Erythroblast (primary cell): ENCODE measurements around the gene TPP1.

Experiments
- DNase-seq, 2 experiments: peaks; one replicate each; lab custom pipeline; 2025; lab: John Stamatoyannopoulos, UW
- GATA1 ChIP-seq: IDR thresholded peaks from 2 replicates; pipeline ENCODE4 v1.6.1; 2011; ENCODE audit warnings: low read depth, mild to moderate bottlenecking, control low read depth, low read length, moderate library complexity
- POLR2A ChIP-seq: IDR thresholded peaks from 2 replicates; pipeline ENCODE4 v1.6.1; 2011; ENCODE audit warnings: mild to moderate bottlenecking, low read length

TPP1 gene

GRCh38 chr11:6571434-6572008 is 47.7 kb downstream of the TPP1 start:
- TF ChIP-seq POLR2A (no peak), GATA1 (no peak)
- DNase-seq = no peak

DNA sequence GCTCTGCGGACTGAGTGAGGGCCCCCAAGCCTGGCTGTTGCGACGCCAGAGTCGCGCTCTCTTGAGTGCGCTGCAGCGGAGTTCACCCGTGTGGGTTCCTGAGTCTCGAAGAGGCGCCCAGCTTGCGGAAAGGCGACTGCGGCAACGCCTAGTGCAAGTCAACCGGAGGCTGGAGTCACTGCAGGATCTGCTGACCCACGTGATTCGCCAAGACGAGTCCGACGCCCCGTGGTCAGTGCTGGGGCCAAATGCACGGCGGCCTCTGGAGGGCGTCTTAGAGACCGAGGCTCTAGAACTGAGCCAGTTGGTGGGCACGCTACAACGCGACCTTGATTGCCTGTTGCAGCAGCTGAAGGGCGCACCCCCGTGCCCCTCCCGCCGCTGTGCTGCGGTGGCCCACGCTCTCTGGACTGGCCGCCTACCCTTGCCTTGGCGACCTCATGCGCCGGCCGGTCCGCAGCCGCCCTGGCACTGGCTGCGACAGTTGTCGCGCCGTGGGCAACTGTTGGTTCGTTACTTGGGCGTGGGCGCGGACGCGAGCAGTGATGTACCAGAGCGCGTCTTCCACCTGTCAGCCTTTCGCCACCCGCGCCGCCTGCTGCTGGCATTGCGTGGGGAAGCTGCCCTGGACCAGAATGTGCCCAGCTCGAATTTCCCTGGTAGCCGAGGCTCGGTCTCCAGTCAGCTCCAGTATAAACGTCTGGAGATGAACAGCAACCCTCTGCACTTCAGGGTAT is 48.4 kb downstream of the TPP1 start:
- no peak for DNase-seq
- TF ChIP-seq POLR2A (no peak), GATA1 (no peak)

GRCh38 chr11:6569706-6570105 is 49.5 kb downstream of the TPP1 start:
- no peak for TF ChIP-seq GATA1
- no peak for TF ChIP-seq POLR2A
- peak; percentile 38 to 45 for DNase-seq

DNA sequence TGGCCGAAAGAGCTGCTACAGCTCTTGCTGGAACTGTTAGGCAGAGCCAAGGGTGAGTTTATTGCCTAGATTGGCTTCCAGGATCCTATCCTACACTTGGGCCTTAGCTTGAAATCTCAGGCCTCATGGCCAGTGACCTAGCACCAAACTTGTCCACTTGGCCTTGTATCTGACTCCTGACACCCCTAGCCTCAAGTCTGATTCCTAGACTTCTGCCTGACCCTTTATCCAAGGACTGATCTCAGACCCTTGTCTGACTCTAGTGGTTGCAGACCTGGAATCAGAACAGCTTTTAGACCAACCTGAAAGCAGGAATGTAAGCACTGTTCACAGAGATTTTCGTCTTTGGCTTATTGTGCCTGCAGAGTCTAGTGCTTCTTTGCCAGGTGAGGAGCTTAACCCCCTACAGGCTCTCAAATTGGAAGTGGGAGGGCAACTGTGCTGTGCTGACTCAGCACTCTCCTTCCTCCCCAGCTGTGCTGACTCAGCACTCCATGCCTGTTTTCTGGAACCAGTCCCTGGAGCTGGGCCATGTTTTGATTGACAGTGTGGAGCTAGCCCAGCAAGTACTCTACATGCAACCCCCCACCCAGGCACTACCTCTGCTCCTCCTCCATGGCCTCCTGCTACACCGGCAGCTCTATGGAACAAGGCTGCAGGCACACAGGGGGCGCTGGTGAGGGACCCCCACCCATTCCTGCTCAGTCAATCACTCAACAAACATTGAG is 50.9 kb downstream of the TPP1 start:
- TF ChIP-seq POLR2A = no peak
- no peak for TF ChIP-seq GATA1

DNA sequence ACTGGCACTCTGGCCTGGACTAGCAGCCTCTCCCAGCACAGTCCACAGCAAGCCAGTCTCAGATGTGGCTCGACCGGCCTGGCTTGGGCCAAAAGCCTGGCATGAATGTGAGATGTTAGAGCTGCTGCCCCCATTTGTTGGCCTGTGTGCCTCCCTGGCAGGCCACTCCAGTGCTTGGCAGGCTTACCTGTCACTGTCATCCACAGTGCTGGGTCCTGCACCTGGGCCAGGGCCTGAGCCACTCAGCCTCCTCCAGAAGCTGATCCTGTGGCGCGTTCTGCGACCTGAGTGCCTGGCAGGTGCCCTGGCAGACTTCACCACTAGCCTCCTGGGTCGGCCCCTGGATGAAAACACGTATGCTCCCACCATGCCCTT is 51.9 kb downstream of the TPP1 start:
- DNase-seq = no peak
- TF ChIP-seq GATA1 (no peak), POLR2A (no peak)

More for the DNA sequence above, 50.9 kb downstream of the TPP1 start:
- peak; percentile 86 to 91 for DNase-seq

DNA sequence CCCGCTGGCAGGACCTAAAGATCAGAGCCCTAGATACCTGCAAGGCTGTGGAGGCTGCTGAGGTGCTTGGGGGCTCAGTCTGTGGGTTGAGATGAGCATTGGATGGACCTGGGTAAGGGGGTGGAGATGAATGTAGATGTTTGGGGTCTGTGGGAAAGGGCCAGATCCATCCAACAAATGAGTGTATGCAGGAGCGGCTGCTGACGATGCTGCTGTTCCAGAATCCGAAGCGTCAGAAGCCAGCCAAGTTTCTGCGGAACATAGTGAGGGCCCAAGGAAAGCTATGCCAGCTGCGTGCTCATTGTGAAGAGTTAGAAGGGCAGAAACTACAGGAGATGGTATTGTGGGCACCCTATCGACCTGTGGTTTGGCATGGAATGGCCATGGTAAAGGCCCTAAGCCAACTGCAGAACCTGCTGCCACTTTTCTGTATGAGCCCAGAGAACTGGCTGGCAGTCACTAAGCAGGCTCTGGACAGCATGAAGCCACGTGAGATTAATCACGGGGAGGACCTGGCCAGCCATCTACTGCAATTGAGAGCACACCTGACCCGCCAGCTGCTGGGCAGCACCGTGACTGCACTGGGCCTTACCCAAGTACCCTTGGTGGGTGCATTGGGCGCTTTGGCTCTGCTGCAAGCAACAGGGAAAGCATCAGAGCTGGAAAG is 52.4 kb downstream of the TPP1 start:
- TF ChIP-seq POLR2A = no peak
- TF ChIP-seq GATA1 = no peak
- DNase-seq = no peak

DNA sequence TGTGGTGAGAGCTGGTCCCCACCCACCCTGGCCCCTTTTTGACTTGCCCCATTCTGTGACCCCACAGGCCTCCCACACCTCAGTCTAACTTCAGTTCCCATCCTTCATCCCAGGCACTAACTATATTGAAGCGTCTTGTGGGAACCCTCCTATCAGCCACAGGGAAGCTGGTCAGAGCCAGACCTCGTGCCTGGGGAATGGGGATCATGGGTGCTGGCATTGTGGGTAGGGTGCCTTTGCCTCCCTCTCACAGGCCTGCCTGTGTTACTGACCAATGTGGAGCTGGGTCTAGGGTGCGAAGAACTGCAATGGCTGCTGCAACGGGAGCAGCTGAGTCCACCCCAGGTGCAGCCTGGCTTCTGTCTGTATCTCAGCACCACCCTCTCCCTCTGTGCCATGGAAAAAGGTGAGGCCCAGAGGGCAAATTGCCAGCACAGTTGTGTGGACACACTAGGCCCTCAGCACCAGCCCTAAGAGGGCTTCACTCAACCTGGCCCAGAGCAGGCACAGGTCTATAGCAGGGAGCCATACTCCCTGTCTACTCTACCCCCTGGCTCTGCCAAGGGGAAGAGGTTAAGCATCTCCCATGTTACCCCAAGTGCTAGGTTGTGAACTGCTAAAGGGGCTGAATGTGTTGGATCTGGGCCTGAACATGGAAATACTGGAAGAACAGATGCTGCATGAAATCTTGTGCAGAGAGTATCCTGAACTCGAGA is 53.1 kb downstream of the TPP1 start:
- TF ChIP-seq POLR2A (no peak), GATA1 (no peak)
- DNase-seq = no peak

GRCh38 chr11:6565325-6565724 is 53.9 kb downstream of the TPP1 start:
- DNase-seq = peak in 1 of 2 experiments; percentile 23
- TF ChIP-seq POLR2A = no peak
- no peak for TF ChIP-seq GATA1

DNA sequence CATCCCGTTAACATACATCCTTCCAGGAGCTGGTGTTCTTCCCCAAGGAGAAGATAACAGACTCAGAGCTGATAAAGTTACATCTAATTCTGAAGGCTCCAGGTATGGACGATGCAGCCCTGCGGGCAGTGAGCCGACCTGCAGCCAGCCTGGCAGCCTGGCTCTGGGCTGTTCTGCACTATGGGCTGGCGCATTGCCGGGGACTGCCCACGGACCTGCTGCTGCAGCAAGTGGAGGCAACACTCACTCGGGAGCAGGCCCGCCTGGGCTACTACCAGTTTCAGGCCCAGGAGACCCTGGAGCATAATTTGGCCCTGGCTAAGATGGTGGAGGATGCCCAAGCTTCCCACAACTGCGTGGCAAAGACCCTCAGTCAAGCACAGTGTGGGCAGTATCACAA is 55.6 kb downstream of the TPP1 start:
- TF ChIP-seq GATA1 (no peak), POLR2A (no peak)
- DNase-seq = no peak

DNA sequence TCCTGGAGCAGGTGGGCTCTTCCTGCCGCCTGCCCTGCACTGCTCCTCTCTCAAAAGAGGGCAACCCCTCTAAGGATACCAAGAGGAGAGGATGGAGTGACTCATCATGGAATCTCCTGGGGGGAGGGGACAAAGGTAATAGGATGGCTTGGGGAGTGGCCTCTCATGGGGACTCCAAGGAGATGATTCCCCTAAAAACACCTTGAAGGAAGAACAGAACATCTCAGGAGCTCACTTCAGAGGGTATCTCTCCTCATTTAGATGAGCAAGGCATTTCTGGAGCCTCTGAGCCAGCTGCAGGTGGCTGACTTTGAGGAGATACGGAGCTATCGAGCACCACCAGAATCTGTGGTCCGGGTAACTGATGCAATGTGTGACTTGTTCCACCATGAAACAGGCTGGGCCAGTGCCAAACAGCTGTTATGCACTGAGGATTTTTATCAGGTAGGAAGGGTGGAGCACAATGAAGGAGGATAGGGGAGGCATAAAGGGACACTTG is 56.1 kb downstream of the TPP1 start:
- DNase-seq = peak; percentile 82 to 84
- TF ChIP-seq POLR2A = no peak
- TF ChIP-seq GATA1 = no peak
